NCI-H2081 treated with DMSO at 0.1 percent for 48 hours (cell line): ENCODE data around the gene SPIRE2.

ENCODE experiments used
- DNase-seq: peaks from one replicate; lab custom pipeline; 2025; lab: John Stamatoyannopoulos, UW

SPIRE2 gene

DNA sequence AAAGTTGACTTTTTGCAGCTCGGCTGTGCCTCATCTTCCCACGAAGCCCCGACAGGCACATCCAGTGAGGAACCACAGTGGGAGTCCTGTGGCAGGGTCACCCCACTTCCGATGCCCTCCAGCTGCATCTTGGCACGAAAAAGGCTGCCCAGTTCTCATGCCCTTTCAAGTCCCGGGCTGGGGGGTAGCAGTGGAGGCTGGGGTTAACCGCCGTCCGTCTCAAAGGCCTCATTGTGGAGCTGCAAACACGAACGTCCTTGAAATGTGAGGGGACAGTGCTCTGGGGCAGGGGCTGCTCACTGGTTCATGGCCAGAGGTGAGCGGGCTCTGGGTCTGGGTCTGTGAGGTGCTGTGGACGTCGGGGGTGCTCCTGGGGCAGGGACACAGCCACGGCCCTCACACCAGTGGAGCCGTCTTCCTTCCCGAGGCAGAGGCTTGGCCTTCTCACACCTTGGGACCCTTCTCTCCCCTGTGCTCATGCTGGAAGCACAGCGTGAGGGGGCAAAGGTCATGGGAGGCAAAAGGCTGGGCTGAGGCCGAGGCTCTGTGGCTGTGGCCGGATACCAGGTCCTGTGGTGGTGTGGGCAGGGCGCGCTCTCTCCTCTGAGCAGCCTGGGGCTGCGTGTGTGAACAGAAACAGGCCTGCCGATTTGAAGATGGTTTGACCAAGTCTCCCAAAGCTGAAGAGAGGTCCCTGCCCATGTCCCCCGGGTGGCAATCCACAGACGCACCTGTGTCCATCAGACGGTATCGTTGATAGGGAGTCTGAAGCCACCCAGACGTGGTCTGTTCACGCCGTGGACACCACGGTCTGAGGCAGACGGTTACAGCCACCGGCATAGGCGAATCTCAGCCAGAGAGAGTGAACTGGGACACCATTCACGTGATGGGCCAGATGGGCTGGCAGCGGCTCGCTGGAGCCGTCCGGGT, 87.3 kb downstream of the SPIRE2 start:
- DNase-seq = no peak

DNA sequence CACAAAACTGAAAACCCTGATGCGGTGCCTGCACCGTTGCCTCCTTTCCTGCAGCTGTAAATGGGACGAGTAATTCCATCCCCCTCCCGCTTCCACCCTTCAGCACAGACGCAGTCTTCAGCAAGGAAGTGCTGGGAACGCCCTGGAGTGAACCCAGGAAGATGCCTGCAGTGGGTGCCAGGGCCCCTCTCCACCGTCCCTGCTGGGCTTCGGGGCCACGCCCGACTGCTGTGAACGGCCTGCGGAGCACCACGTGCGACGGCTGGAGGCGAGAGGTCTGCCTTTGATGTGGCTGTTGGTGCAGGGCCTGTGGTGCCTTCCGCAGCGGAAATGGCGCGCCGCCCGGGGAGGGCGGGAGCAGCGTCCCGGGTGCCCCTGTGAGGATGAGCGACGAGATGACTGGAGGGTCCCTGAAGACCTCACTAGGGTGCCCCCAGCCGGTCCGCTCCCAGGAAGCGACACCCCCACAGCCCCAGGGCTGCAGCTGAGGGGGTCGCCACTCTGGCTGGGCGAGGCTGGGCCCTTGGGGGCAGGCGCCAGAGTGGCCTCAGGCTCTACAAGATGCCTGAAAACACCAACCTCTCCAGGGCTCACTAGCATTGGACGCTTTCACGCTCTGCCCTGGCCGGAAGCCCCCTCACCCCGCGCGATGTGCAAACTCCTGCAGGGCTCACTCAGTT, 89.6 kb downstream of the SPIRE2 start:
- peak; percentile 36 for DNase-seq

DNA sequence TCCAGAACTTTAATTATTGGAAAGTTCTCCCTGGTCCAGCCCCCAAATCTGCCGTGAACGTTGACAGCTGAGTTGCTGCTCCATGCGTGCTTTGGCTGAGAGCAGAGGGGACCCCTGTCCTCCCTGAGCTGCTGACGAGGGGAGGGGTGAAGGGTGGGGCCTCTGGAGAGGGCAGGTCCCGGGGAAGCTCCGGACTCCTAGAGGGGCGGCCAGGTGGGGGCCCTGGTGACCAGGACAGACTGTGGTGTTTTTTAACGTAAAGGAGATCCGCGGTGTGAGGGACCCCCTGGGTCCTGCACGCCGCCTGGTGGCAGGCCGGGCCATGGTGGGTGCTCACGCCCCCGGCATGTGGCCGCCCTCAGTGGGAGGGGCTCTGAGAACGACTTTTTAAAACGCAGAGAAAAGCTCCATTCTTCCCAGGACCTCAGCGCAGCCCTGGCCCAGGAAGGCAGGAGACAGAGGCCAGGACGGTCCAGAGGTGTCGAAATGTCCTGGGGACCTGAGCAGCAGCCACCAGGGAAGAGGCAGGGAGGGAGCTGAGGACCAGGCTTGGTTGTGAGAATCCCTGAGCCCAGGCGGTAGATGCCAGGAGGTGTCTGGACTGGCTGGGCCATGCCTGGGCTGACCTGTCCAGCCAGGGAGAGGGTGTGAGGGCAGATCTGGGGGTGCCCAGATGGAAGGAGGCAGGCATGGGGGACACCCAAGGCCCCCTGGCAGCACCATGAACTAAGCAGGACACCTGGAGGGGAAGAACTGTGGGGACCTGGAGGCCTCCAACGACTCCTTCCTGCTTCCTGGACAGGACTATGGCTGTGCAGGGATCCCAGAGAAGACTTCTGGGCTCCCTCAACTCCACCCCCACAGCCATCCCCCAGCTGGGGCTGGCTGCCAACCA, 90.4 kb downstream of the SPIRE2 start, which contains the start of gene MC1R:
TSS of gene MC1R (plus strand) at position 410 of the 895 bp plus-strand sequence. CDS start at position 807, 397 bp downstream.
- DNase-seq = no peak

DNA sequence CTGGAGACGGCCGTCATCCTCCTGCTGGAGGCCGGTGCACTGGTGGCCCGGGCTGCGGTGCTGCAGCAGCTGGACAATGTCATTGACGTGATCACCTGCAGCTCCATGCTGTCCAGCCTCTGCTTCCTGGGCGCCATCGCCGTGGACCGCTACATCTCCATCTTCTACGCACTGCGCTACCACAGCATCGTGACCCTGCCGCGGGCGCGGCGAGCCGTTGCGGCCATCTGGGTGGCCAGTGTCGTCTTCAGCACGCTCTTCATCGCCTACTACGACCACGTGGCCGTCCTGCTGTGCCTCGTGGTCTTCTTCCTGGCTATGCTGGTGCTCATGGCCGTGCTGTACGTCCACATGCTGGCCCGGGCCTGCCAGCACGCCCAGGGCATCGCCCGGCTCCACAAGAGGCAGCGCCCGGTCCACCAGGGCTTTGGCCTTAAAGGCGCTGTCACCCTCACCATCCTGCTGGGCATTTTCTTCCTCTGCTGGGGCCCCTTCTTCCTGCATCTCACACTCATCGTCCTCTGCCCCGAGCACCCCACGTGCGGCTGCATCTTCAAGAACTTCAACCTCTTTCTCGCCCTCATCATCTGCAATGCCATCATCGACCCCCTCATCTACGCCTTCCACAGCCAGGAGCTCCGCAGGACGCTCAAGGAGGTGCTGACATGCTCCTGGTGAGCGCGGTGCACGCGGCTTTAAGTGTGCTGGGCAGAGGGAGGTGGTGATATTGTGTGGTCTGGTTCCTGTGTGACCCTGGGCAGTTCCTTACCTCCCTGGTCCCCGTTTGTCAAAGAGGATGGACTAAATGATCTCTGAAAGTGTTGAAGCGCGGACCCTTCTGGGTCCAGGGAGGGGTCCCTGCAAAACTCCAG, 91.5 kb downstream of the SPIRE2 start:
- no peak for DNase-seq

DNA sequence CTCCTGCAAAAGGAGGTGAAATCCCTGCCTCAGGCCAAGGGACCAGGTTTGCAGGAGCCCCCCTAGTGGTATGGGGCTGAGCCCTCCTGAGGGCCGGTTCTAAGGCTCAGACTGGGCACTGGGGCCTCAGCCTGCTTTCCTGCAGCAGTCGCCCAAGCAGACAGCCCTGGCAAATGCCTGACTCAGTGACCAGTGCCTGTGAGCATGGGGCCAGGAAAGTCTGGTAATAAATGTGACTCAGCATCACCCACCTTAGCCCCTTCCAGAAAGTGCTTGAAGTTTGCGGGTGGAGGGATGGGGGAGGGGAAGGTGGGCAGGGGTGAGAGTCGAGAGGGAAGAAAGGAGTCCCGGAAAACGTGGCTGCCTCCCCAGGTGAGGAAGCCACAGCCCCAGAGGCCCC, 92.4 kb downstream of the SPIRE2 start:
- DNase-seq = no peak
